ENCODE measurements around the gene LIPA. TPM values are rescaled to one million over a fixed set of nuclear protein-coding genes. Genes with fewer than 3 reads are reported as not detected.

The LIPA gene
- polyA plus RNA-seq, 1 donor (not counting 4 experiments of a cell fraction or from before 2014, with no cell fraction given): 156 TPM

GRCh38 chr10:89237849-89238248, 13.7 kb downstream of the LIPA start:
- no peak for FAIRE-seq
- H3K36me3 ChIP-seq (ENCODE audit: control insufficient read depth in 2 of 2, extremely low read depth in 1 of 2, insufficient read depth in 2 of 2, low read length in 2 of 2): peaks cover 8 to 19% of the 10 kb centered on the region in 2 experiments
- dilution Hi-C loops (cut with MboI; ENCODE audit: extremely low pct_ligation_motif_present, low sequenced_read_pairs): no loop called here

GRCh38 chr10:89236226-89236797, 15.3 kb downstream of the LIPA start:
- Histone ChIP-seq H4K20me1 (ENCODE audit: control insufficient read depth, extremely low read depth, insufficient read depth, low read length) (no peaks in the 10 kb centered on the region), H3K9me3 (ENCODE audit: control insufficient read depth, low read depth, low read length) (no peaks in the 10 kb centered on the region), H3K27me3 (ENCODE audit: control insufficient read depth, extremely low read depth, insufficient read depth, low read length) (no peaks in the 10 kb centered on the region), H3K27ac (ENCODE audit: control insufficient read depth, insufficient read depth, low read length) (no peak overlapping the region), H3K36me3 (ENCODE audit: control insufficient read depth in 2 of 2, extremely low read depth in 1 of 2, insufficient read depth in 2 of 2, low read length in 2 of 2) (peaks cover 8 to 21% of the 10 kb centered on the region in 2 experiments), H2AFZ (ENCODE audit: control insufficient read depth, low read length) (no peak overlapping the region), H3K4me3 (ENCODE audit: control insufficient read depth in 2 of 3, extremely low read depth in 1 of 3, insufficient read depth in 2 of 3, low read depth in 1 of 3, low read length in 3 of 3) (no peak overlapping the region), H3K4me1 (ENCODE audit: control insufficient read depth, extremely low read depth, insufficient read depth, low read length) (peaks cover 4% of the 10 kb centered on the region), H3K4me2 (ENCODE audit: control insufficient read depth, extremely low read depth, insufficient read depth, low read depth, low read length) (no peak overlapping the region), H3K79me2 (ENCODE audit: control insufficient read depth, insufficient read depth, low read length) (no peaks in the 10 kb centered on the region), H3K9me1 (ENCODE audit: control insufficient read depth, extremely low read depth, insufficient read depth, low read length) (no peaks in the 10 kb centered on the region), H3K9ac (ENCODE audit: control insufficient read depth, extremely low read depth, insufficient read depth, low read length) (no peak overlapping the region)
- DNase-seq (ENCODE audit: low read depth, low spot score): no peak
- no peak for TF ChIP-seq CTCF (optimal IDR thresholded peaks at IDR 0.05 in 1 of 3, IDR thresholded peaks at IDR 0.05 in 1 of 3, conservative IDR thresholded peaks at IDR 0.05 in 1 of 3; ENCODE audit: extremely low read depth in 1 of 3, insufficient read depth in 2 of 3, low read length in 3 of 3)
- no peak for TF ChIP-seq EZH2 (IDR thresholded peaks at IDR 0.05; ENCODE audit: low read length)
- FAIRE-seq: peak; percentile 57
- dilution Hi-C loops (cut with MboI; ENCODE audit: extremely low pct_ligation_motif_present, low sequenced_read_pairs): no loop called here

More at GRCh38 chr10:89237849-89238248, 13.7 kb downstream of the LIPA start:
- no peak for TF ChIP-seq CTCF (optimal IDR thresholded peaks at IDR 0.05 in 1 of 3, IDR thresholded peaks at IDR 0.05 in 1 of 3, conservative IDR thresholded peaks at IDR 0.05 in 1 of 3; ENCODE audit: extremely low read depth in 1 of 3, insufficient read depth in 2 of 3, low read length in 3 of 3)
- no peak overlapping the region for H2AFZ ChIP-seq (ENCODE audit: control insufficient read depth, low read length)
- no peak overlapping the region for H3K4me3 ChIP-seq (ENCODE audit: control insufficient read depth in 2 of 3, extremely low read depth in 1 of 3, insufficient read depth in 2 of 3, low read depth in 1 of 3, low read length in 3 of 3)
- peaks cover 19% of the 10 kb centered on the region for H3K4me1 ChIP-seq (ENCODE audit: control insufficient read depth, extremely low read depth, insufficient read depth, low read length)
- H3K9me1 ChIP-seq (ENCODE audit: control insufficient read depth, extremely low read depth, insufficient read depth, low read length): no peaks in the 10 kb centered on the region
- H3K27me3 ChIP-seq (ENCODE audit: control insufficient read depth, extremely low read depth, insufficient read depth, low read length): no peaks in the 10 kb centered on the region
- no peak overlapping the region for H3K9ac ChIP-seq (ENCODE audit: control insufficient read depth, extremely low read depth, insufficient read depth, low read length)
- no peaks in the 10 kb centered on the region for H3K79me2 ChIP-seq (ENCODE audit: control insufficient read depth, insufficient read depth, low read length)
- H3K27ac ChIP-seq (ENCODE audit: control insufficient read depth, insufficient read depth, low read length): no peak overlapping the region
- no peaks in the 10 kb centered on the region for H4K20me1 ChIP-seq (ENCODE audit: control insufficient read depth, extremely low read depth, insufficient read depth, low read length)
- H3K4me2 ChIP-seq (ENCODE audit: control insufficient read depth, extremely low read depth, insufficient read depth, low read depth, low read length): no peak overlapping the region
- DNase-seq (ENCODE audit: low read depth, low spot score): no peak
- H3K9me3 ChIP-seq (ENCODE audit: control insufficient read depth, low read depth, low read length): no peaks in the 10 kb centered on the region
